DMS53 (cell line): ENCODE results near the gene METRNL.
A peak's percentile ranks its signal among the peaks of the same experiment; 100 is the strongest.

Source experiments
- DNase-seq: peaks from one replicate; lab custom pipeline; 2025; lab: John Stamatoyannopoulos, UW

Gene METRNL

DNA sequence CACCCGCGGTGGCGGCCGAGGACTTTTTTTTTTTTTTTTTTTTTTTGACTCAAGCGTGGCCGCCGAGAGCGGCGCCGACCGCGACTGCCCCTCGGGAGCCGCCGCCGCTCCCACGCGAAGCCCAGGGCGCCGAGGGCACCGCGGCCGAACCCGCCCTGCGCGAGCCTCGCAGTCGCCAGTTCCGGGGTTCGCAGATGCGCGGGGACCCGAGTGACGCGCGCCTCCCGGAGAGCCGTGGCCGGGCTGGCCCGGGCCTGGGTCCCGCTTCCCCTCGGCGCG is 1.1 kb downstream of the METRNL start:
- peak; percentile 61 for DNase-seq

DNA sequence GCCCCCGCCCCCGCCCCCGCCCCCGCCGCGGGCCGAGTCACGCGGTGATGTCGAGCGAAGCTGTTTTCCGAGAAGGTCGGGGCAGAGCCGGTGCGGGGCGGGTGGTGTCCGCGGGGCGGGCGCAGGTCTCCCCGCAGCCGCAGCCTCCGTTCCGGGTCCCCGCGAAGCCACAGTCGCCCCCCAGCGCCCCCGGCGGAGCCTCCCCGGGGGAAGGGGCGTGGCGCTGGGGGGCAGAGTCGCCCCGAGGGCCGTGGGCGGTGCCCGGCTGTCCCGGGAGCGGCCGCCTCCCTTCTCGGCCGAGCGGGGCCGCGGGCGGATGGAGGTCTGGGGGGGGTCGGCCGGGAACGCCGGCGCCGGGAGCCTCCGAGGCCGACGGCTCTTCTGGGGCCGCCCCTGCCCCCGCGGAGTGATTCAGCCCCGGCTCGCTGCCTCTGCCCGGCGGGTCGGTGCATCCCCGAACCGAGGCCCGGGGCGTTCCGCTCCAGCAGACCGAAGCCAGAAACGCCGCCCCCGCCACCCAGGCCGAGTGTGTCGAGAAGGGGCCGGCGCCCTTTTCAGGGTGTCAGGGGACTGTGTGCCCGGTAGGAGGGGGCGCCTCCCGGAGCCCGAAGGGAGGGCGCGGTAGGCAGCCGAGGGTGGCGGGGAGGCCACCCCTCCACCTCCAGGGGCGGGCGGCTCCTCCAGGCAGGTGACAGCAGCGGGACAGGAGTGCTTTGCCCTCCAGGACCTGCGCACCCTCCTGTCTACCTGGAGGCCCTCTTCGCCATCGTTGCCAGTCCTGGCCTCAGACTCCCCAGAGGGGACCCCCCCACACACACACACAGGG is 1.7 kb downstream of the METRNL start:
- peak; percentile 61 for DNase-seq

GRCh38 chr17:83081684-83082201 is 2.3 kb downstream of the METRNL start:
- no peak for DNase-seq

- no peak for DNase-seq
Observed at GRCh38 chr17:83082424-83082823, 3.0 kb downstream of the METRNL start.

DNA sequence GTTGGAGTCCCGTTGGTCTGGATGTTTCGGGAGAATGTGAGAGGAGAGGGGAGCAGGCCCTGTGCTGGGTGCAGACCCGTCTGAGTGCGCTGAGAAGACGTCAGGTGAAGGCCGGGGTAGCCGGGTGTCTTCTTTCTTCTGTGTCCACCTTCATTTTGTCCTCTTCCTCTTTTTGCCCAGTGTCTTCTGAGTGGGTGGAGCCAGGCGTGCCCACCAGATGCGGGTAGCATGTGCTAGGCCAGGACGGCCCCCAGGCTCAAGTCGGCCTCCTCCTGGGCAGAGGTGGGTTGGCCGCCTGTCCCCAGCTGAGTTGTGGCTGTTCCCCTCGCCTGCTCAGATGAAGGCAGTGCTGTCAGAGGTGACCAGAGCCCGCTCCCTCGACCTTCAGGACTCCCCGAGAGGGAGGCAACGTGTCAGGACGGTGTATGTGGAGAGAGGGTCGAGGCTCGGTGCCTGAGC is 3.5 kb downstream of the METRNL start:
- DNase-seq, result no peak

GRCh38 chr17:83083368-83084201 is 4.2 kb downstream of the METRNL start:
- DNase-seq, result no peak

DNA sequence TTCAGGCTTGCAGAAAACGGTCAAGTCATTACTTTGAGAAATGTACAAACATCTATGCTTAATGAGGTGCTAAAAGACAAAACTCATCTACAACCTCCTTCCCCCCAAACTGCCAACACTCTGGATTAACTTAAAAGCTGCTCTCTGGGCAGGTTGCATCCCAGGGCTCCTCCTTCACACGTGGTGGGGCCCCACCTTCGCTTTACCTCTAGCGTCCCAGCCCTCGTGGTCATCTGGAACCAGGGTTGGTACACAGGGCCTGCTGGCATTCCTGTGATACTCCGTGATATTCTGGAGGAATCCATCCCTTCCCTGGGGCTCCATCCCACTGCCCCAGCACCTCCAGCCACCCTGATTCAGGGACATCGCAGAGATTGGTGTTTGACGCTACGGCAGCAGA is 4.8 kb downstream of the METRNL start:
- DNase-seq, result no peak

DNA sequence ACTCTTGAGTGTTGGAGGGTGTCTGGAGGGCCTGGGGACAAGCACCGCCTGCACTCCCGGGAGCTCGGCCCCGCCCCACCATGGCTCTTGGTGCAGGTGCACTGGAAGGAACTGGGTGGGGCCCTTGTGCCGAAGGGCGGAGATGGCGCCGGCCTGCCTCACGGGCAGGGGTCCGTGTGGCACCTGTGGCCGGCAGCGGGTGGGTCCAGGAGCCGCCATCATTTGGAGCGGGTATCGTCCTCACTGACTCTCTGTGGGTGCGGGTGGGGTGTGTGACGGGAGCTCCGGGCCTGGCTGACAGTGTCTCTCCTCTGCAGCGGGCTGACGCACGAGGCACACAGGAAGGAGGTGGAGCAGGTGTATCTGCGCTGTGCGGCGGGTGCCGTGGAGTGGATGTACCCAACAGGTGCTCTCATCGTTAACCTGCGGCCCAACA is 5.2 kb downstream of the METRNL start:
- peak; percentile 90 for DNase-seq

- DNase-seq, result peak; percentile 67
Observed at GRCh38 chr17:83085103-83085502, 5.7 kb downstream of the METRNL start.

- DNase-seq, result no peak
Observed at GRCh38 chr17:83085526-83086198, 6.3 kb downstream of the METRNL start.

GRCh38 chr17:83086199-83086880 is 6.9 kb downstream of the METRNL start:
- no peak for DNase-seq

- no peak for DNase-seq
Observed at GRCh38 chr17:83086907-83087787, 7.7 kb downstream of the METRNL start.

DNA sequence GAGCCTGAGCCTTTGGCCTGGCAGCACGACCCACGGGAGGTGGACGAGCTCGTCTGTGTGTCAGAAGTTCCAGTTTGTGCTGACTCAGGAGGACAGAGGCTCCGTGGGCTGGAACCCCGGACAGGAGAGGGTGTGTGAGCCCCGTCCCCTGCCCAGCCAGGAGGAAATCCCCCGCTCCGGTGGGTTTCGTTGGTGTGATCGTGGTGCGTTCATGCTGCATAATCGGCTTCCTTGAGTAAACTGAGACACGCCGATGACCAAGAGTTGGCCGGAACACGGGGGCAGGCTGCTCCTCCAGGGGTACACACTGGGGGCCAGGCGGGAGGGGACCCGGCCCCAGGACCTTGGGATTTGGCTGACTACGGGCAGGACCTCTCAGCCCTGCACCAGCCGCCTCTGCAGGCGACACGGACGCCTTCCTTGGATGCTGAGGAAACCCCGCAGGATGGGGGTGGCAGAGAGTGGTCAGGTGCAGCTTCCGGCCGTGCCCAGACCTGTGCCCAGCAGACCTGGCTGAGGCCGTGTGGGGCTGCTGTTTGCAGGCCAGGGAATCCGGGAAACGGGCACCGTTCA is 8.5 kb downstream of the METRNL start:
- DNase-seq, result no peak

DNA sequence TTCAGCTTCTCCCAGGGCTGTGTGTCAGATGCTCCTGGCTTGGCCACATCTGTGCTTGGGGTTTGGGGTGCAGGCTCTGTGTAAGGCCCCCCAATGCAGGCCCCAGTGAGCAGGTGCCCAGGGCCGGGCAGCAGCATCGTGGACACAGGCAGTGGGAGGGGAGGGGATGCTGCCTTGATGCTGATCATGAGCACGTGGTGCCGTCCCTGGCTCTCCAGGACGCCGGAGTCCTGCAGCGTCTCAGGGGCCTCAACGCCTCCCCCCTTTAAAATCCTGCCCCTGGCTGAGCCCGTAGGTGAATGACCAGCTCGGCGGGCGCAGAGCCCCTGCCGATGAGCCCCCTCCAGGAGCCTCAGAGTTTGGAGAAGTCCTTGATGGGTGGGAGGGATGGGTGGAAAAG is 9.0 kb downstream of the METRNL start:
- no peak for DNase-seq

DNA sequence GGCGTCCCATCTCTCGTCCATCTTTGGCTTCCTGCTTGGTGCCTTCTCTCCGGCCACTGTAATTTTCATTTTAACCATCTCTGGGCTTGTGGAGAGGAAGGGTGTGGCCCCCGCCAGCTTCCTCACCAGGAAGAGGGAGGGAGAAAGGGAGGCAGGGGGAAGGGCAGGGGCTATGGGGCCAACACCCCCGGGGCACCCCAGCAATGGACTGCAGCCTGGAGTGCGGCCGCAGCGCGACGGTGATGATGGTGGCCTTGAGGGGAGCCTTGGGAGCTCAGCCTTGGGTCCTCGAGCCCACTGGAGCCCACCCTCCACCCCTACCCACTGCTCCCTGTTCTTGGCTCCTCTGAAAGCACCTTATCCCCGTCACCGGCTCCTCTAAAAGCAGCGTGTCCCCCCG is 9.5 kb downstream of the METRNL start:
- DNase-seq, result no peak

GRCh38 chr17:83089328-83090132 is 10.1 kb downstream of the METRNL start:
- DNase-seq, result no peak

GRCh38 chr17:83090444-83091256 is 11.2 kb downstream of the METRNL start:
- DNase-seq, result no peak

DNA sequence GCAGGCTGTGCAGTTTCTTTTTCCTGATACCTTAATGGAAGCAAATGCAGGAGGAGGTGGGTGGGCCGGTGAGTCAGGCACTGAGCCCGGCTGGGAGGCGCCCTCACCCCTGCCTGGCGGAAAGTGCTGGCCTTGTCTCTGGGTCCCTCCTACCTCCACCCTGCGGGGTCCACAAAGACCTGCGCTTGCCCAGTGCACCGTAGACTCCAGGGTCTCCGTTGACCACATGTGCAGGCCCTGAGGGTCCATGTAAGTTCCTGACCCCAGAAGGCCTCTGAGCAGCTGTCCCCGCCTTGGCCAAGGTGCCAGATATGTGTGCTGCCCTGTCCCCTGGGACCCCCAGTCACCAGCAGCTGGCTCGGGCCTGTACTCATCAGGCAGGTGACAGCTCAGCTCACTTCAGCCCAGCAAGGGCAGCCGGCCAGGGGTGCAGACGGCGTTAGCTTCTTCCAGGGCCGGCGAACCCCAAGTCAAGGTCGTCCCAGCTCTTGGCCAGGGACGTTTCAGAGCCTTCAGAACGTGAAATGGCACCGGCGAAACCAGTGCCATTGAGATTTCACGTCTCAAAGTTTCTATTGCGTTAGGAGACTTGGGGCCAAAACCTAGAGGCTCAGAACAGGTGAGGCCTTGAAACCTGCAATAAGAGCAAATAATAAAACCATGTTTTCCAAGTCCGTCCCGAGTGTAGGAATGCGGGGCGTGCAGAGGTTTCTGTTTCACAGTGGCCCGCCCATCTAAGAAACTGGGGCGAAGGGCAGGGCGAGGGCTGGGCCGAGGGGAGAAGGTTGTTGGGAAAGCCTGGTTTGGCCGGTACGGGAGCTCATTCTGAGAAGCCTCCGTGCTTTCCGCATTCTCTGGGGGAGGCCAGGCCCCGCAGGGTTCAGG is 12.1 kb downstream of the METRNL start:
- no peak for DNase-seq
